Right cardiac atrium (tissue), 5 donors: Measurements from ENCODE around the gene PLIN4. TPM values are rescaled to one million over a fixed set of nuclear protein-coding genes. Genes with fewer than 3 reads are reported as not detected.

Experiments used
- ATAC-seq, 2 donors: fragments of 200-7000 bp; cut with Tn5 transposase; one replicate each; pipeline versions ENCODE4 v1.8.0 to v1.9.1; 2020; ENCODE audit warnings: moderate library complexity in 2 of 2, mild to moderate bottlenecking in 1 of 2
- DNase-seq, 3 donors: peaks; one replicate each; pipeline ENCODE4 v3.0.0-alpha.2; 2020
- H3K27ac ChIP-seq: one replicate; pipeline ENCODE4 v1.5.1; 2013; ENCODE audit warnings: mild to moderate bottlenecking, low read length, control low read depth, moderate library complexity
- H3K27me3 ChIP-seq: one replicate; pipeline ENCODE4 v1.6.1; 2013; ENCODE audit not compliant: control insufficient read depth, insufficient read depth
- H3K4me1 ChIP-seq: one replicate; pipeline ENCODE4 v1.6.1; 2013; ENCODE audit warnings: low read length; ENCODE audit not compliant: control insufficient read depth, insufficient read depth
- H3K4me3 ChIP-seq: one replicate; pipeline ENCODE4 v1.5.1; 2013; ENCODE audit warnings: low read length, control low read depth
- H3K9me3 ChIP-seq: one replicate; pipeline ENCODE4 v1.6.1; 2013; ENCODE audit warnings: low read length; ENCODE audit not compliant: control insufficient read depth
- WGBS: extraction: QIAGEN DNeasy Blood & Tissue Kit; methylation state at CpG from one replicate; pipeline ENCODE4 v1.1.7; 2013; 5-methylcytosine and 5-hydroxymethylcytosine counted together
- intact Hi-C, 4 donors: fragments of 100-400 bp; cut with DNase I; formaldehyde crosslinking; loops; one replicate each; pipeline versions ENCODE4 v1.11.0 to v1.14.0; 2022 to 2023
- polyA plus RNA-seq: library from polyadenylated mRNA; stranded (reverse); fragments of 200-250 nt; gene quantifications from one replicate; pipeline ENCODE4 v1.2.3, GENCODE V29; 2013
- total RNA-seq, 4 donors: library from RNA; stranded (reverse); fragmentation: NEBNext Ultra II Directional; extraction: Animal tissue kit (Norgen Biotek cat#: 25700); gene quantifications; one replicate each; pipeline ENCODE4 v1.2.1, GENCODE V29; 2021
- donor health status: healthy with polysubstance abuse.
- donor health status: DM: no; HTN: yes; CAD: no.
- donor health status: DM: no; HTN: no; CAD: no.
- donor health status: DM: no; HTN: yes; CAD: no; lungs with severe emphysema.
- donor health status: DM: yes; HTN: yes; CAD: no.

PLIN4 gene
- total and polyA plus RNA-seq, 5 donors: 102 to 201 (median 115) TPM

- Histone ChIP-seq H3K27me3 (no peaks in the 10 kb centered on the region), H3K27ac (no peak overlapping the region), H3K4me3 (no peak overlapping the region), H3K4me1 (no peaks in the 10 kb centered on the region), H3K9me3 (no peaks in the 10 kb centered on the region)
- ATAC-seq (no peak), DNase-seq (peak in 2 of 3 donors; percentile 55 to 82)
- intact Hi-C loops: no loop called here
- 76% methylated on average over 53 of the region's 53 CpGs for WGBS
Measured at GRCh38 chr19:4523306-4524110, 5.2 kb upstream of the PLIN4 start.

- Histone ChIP-seq H3K9me3 (no peaks in the 10 kb centered on the region), H3K27ac (no peak overlapping the region), H3K4me1 (no peaks in the 10 kb centered on the region), H3K27me3 (no peaks in the 10 kb centered on the region), H3K4me3 (no peak overlapping the region)
- DNase-seq (no peak), ATAC-seq (no peak)
- intact Hi-C loops: no loop called here
- WGBS: 86% methylated on average over 15 of the region's 15 CpGs
Measured at GRCh38 chr19:4522291-4523002, 4.2 kb upstream of the PLIN4 start.

- ATAC-seq (no peak), DNase-seq (no peak)
- H3K27me3 ChIP-seq: no peaks in the 10 kb centered on the region
- no peak overlapping the region for H3K4me3 ChIP-seq
- 84% methylated on average over 5 of the region's 5 CpGs for WGBS
- H3K9me3 ChIP-seq: no peaks in the 10 kb centered on the region
- intact Hi-C loops: no loop called here
- no peaks in the 10 kb centered on the region for H3K4me1 ChIP-seq
- no peak overlapping the region for H3K27ac ChIP-seq
Measured at GRCh38 chr19:4521888-4522242, 3.6 kb upstream of the PLIN4 start.

GRCh38 chr19:4521170-4521887, 3.0 kb upstream of the PLIN4 start:
- Histone ChIP-seq H3K27ac (no peak overlapping the region), H3K27me3 (no peaks in the 10 kb centered on the region), H3K9me3 (no peaks in the 10 kb centered on the region), H3K4me1 (no peaks in the 10 kb centered on the region), H3K4me3 (no peak overlapping the region)
- ATAC-seq (no peak), DNase-seq (peak in 2 of 3 donors; percentile 26 to 27)
- intact Hi-C loops: no loop called here
- WGBS: 75% methylated on average over 11 of the region's 11 CpGs

GRCh38 chr19:4519521-4520277, 1.4 kb upstream of the PLIN4 start:
- Histone ChIP-seq H3K9me3 (no peaks in the 10 kb centered on the region), H3K27ac (peak overlapping the region; percentile 79), H3K4me1 (no peaks in the 10 kb centered on the region), H3K27me3 (no peaks in the 10 kb centered on the region), H3K4me3 (no peak overlapping the region)
- peak; percentile 59 to 60 for ATAC-seq
- intact Hi-C loops: no loop called here
- 49% methylated on average over 9 of the region's 9 CpGs for WGBS
- peak; percentile 53 to 76 (median 75) for DNase-seq

- 90% methylated on average over 6 of the region's 6 CpGs for WGBS
- no peaks in the 10 kb centered on the region for H3K9me3 ChIP-seq
- intact Hi-C loops: no loop called here
- no peaks in the 10 kb centered on the region for H3K4me1 ChIP-seq
- no peak for ATAC-seq
- H3K27me3 ChIP-seq: no peaks in the 10 kb centered on the region
- DNase-seq: peak in 1 of 3 donors; percentile 55
- peak overlapping the region; percentile 79 for H3K27ac ChIP-seq
- no peak overlapping the region for H3K4me3 ChIP-seq
Measured at GRCh38 chr19:4519172-4519496, 848 bp upstream of the PLIN4 start.

GRCh38 chr19:4517451-4518057, 732 bp downstream of the PLIN4 start:
- Histone ChIP-seq H3K27ac (peak overlapping the region; percentile 66), H3K4me1 (no peaks in the 10 kb centered on the region), H3K4me3 (peak overlapping the region; percentile 33), H3K9me3 (no peaks in the 10 kb centered on the region), H3K27me3 (no peaks in the 10 kb centered on the region)
- DNase-seq (no peak), ATAC-seq (peak in 1 of 2 donors; percentile 2)
- intact Hi-C loops: no loop called here
- WGBS: 78% methylated on average over 24 of the region's 24 CpGs

- no peaks in the 10 kb centered on the region for H3K4me1 ChIP-seq
- intact Hi-C loops: no loop called here
- no peaks in the 10 kb centered on the region for H3K27me3 ChIP-seq
- WGBS: 64% methylated on average over 8 of the region's 8 CpGs
- peak overlapping the region; percentile 66 for H3K27ac ChIP-seq
- H3K9me3 ChIP-seq: no peaks in the 10 kb centered on the region
- DNase-seq: peak in 1 of 3 donors; percentile 73
- peak overlapping the region; percentile 33 for H3K4me3 ChIP-seq
- ATAC-seq: peak; percentile 36 to 44
Measured at GRCh38 chr19:4516939-4517300, 1.4 kb downstream of the PLIN4 start.

- Histone ChIP-seq H3K4me1 (no peaks in the 10 kb centered on the region), H3K4me3 (peak overlapping the region; percentile 25)
Measured at GRCh38 chr19:4516199-4516938, 1.9 kb downstream of the PLIN4 start.

GRCh38 chr19:4515732-4516131, 2.6 kb downstream of the PLIN4 start:
- 89% methylated on average over 5 of the region's 5 CpGs for WGBS
- intact Hi-C loops: no loop called here
- Histone ChIP-seq H3K27me3 (no peaks in the 10 kb centered on the region), H3K4me3 (no peak overlapping the region), H3K9me3 (no peaks in the 10 kb centered on the region), H3K4me1 (no peaks in the 10 kb centered on the region), H3K27ac (no peak overlapping the region)
- no peak for ATAC-seq
- no peak for DNase-seq

More at GRCh38 chr19:4516199-4516938, 1.9 kb downstream of the PLIN4 start:
- 56% methylated on average over 14 of the region's 14 CpGs for WGBS
- ATAC-seq: peak; percentile 12 to 45
- DNase-seq: no peak
- intact Hi-C loops: no loop called here
- Histone ChIP-seq H3K9me3 (no peaks in the 10 kb centered on the region), H3K27me3 (no peaks in the 10 kb centered on the region), H3K27ac (peak overlapping the region; percentile 37)
